ENCODE data around the gene DNAJA3.

- TF ChIP-seq EP300 (IDR thresholded peaks at IDR 0.05) (no peak), POLR2AphosphoS5 (IDR thresholded peaks at IDR 0.05) (no peak)
These were observed 39.7 kb upstream of the DNAJA3 start for GRCh38 chr16:4385789-4386450.

All from suprapubic skin (tissue), 4 donors.